ENCODE results near the gene PPARA.

The PPARA gene

DNA sequence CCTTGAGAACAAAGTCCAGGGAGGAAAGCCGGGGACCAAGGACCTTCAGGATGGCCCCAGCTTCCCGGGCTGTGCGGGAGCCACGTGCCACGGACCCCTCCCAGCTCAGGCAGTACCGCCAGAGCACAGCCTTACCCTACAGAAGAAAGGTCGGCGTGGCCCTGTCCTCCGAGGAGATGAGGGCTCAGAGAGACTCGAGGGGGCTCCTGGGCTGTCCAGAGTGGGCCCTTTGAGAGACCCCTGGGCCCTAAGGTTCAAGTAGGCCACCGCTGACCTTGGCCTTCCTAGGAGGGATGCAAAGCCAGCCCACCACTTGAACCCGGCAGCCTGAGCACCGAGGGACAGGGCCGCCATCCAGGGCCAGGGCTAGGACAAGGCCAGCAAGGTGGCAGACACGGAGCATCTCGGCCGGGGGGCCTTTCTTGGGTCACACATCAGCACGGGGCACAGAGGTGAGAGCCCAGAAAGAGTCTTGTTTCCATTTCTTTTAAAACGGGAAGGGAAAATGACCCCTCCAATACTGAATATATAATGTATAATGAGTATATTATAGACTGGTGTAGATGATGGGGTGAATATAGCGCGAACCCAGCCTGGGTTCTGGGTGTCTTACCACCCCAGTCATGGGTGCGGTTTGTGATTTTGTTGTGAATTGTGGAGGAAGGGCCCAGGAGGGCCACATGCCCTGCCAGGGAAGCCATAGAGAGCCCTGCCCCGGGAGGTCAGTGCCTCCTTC is 34.4 kb upstream of the PPARA start:
- Histone ChIP-seq H3K4me1 (ENCODE audit: control insufficient read depth in 1 of 2, insufficient read depth in 2 of 2, low read length in 2 of 2) (no peaks in the 10 kb centered on the region), H3K18ac (ENCODE audit: low read length) (no peak overlapping the region), H3K23ac (ENCODE audit: low read length) (no peak overlapping the region), H3K9me3 (ENCODE audit: insufficient read depth, low read depth, low read length) (peaks cover 2% of the 10 kb centered on the region), H2BK12ac (ENCODE audit: low read length) (no peak overlapping the region), H4K91ac (ENCODE audit: low read depth, low read length) (no peak overlapping the region), H3K14ac (ENCODE audit: low read length) (no peak overlapping the region), H3K9ac (ENCODE audit: low read length) (no peak overlapping the region), H2BK120ac (ENCODE audit: insufficient read depth, low read length, poor library complexity) (no peak overlapping the region), H3K36me3 (ENCODE audit: control insufficient read depth in 1 of 2, insufficient read depth in 2 of 2, low read length in 2 of 2) (no peaks in the 10 kb centered on the region), H2AK5ac (ENCODE audit: low read length) (no peak overlapping the region), H4K8ac (ENCODE audit: low read depth, low read length) (no peak overlapping the region), H3K27ac (ENCODE audit: low read depth, low read length) (no peak overlapping the region), H3K79me1 (ENCODE audit: low read length) (no peaks in the 10 kb centered on the region), H2AFZ (ENCODE audit: insufficient read depth, low read length, poor library complexity) (no peak overlapping the region), H2BK5ac (ENCODE audit: low read depth, low read length, poor library complexity) (no peak overlapping the region), H3K27me3 (ENCODE audit: insufficient read depth, low read length) (no peaks in the 10 kb centered on the region), H3K4ac (ENCODE audit: low read depth, low read length) (no peak overlapping the region), H3K4me2 (ENCODE audit: low read length) (no peak overlapping the region), H3K4me3 (ENCODE audit: low read depth, low read length) (no peak overlapping the region), H3K79me2 (ENCODE audit: control insufficient read depth, insufficient read depth, low read length, poor library complexity) (no peaks in the 10 kb centered on the region), H4K12ac (ENCODE audit: low read depth, low read length) (no peak overlapping the region)
- no peak for DNase-seq
- no CpG with 5 or more reads among the region's 23 CpGs for WGBS (ENCODE audit: extremely low coverage, insufficient coverage, insufficient read length)

DNA sequence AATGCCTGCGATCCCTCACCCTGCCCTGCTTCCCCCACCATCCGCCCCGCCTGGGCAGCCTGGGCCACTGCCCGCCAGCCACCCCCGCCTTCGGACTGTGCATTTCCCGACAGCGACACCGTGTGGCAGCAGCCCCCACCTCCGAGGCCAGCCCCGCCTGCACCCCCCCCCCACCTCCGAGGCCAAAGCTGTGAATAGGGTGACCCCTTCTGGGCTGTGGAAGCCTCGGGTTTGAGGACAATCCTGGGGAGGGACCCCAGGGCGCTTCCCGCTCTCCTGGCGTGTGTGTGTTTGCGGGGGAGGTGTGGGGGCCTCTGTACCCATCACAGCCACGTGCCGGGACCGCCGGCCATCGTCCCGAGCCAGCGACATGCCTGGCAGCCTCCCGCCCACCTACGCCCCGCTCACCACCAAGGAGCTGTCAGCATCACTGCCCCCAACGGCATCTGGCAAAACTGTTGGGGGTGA is 33.8 kb upstream of the PPARA start:
- H4K91ac ChIP-seq (ENCODE audit: low read depth, low read length), result no peak overlapping the region
- DNase-seq, result peak; percentile 72 to 83
- no peak overlapping the region for H3K14ac ChIP-seq (ENCODE audit: low read length)
- H2AK5ac ChIP-seq (ENCODE audit: low read length), result peak overlapping the region; percentile 11
- WGBS (ENCODE audit: extremely low coverage, insufficient coverage, insufficient read length), result no CpG with 5 or more reads among the region's 28 CpGs
- H3K4me1 ChIP-seq (ENCODE audit: control insufficient read depth in 1 of 2, insufficient read depth in 2 of 2, low read length in 2 of 2), result no peaks in the 10 kb centered on the region
- H4K8ac ChIP-seq (ENCODE audit: low read depth, low read length), result no peak overlapping the region
- no peak overlapping the region for H3K4me3 ChIP-seq (ENCODE audit: low read depth, low read length)
- no peak overlapping the region for H3K18ac ChIP-seq (ENCODE audit: low read length)
- H3K27me3 ChIP-seq (ENCODE audit: insufficient read depth, low read length), result no peaks in the 10 kb centered on the region
- H3K27ac ChIP-seq (ENCODE audit: low read depth, low read length), result no peak overlapping the region
- no peak overlapping the region for H2BK5ac ChIP-seq (ENCODE audit: low read depth, low read length, poor library complexity)
- H3K23ac ChIP-seq (ENCODE audit: low read length), result no peak overlapping the region
- H2BK120ac ChIP-seq (ENCODE audit: insufficient read depth, low read length, poor library complexity), result no peak overlapping the region
- no peak overlapping the region for H2AFZ ChIP-seq (ENCODE audit: insufficient read depth, low read length, poor library complexity)
- H3K36me3 ChIP-seq (ENCODE audit: control insufficient read depth in 1 of 2, insufficient read depth in 2 of 2, low read length in 2 of 2), result no peaks in the 10 kb centered on the region
- H3K79me2 ChIP-seq (ENCODE audit: control insufficient read depth, insufficient read depth, low read length, poor library complexity), result no peaks in the 10 kb centered on the region
- H3K9me3 ChIP-seq (ENCODE audit: insufficient read depth, low read depth, low read length), result peaks cover 2% of the 10 kb centered on the region
- no peak overlapping the region for H3K4ac ChIP-seq (ENCODE audit: low read depth, low read length)
- H4K12ac ChIP-seq (ENCODE audit: low read depth, low read length), result no peak overlapping the region
- no peaks in the 10 kb centered on the region for H3K79me1 ChIP-seq (ENCODE audit: low read length)
- no peak overlapping the region for H3K4me2 ChIP-seq (ENCODE audit: low read length)
- H2BK12ac ChIP-seq (ENCODE audit: low read length), result no peak overlapping the region
- H3K9ac ChIP-seq (ENCODE audit: low read length), result no peak overlapping the region

DNA sequence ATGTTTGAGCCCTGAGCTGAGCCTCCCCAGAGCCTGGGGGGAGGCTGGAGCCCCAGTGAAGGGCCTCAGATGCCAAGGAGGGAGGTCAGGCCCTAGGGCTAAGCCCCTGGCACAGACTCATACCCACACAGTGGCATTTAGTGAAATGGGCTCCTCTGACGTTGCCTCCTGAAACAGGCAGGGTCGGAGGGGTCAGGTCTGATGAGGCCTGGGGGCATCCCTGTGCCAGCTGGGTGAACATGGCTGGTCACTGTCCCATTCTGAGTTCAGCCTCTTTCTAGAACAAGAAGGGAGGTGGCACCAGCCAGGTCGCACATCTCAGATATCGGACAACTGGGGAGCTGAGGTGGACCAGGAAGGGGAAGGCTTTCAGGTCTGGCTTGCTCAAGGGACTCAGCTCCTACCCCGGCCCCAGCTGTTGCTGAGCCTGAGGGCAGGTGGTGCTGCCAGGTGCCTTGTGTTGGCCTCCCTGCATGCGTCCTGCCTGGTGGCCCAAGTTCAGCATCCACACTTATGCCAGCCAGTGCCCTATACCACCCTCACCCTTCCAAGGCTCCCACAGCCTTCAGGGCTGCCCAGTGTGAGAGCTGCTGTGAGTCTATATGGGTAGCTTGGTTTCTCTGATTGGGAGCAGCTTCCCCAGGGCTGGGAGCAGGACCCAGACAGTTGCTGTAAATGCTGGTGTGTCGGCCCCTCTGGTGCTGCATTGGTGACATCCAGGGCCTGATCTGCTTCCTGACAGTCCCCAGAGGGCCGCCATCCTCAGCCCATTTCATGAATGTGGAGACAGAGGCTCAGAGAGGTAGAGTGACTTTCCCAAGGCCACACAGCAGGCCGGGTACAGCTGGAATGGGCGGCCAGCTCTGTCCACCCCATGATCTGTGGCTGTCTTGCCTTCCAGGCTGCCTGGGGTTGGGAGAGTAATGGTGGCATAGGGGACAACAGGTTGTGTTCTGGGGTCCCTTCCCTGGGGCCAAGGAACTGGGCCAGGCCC is 32.8 kb upstream of the PPARA start:
- Histone ChIP-seq H4K8ac (ENCODE audit: low read depth, low read length) (no peak overlapping the region), H2AK5ac (ENCODE audit: low read length) (no peak overlapping the region), H2BK120ac (ENCODE audit: insufficient read depth, low read length, poor library complexity) (no peak overlapping the region), H3K79me2 (ENCODE audit: control insufficient read depth, insufficient read depth, low read length, poor library complexity) (no peaks in the 10 kb centered on the region), H3K23ac (ENCODE audit: low read length) (no peak overlapping the region), H3K14ac (ENCODE audit: low read length) (no peak overlapping the region), H4K12ac (ENCODE audit: low read depth, low read length) (no peak overlapping the region), H3K4me2 (ENCODE audit: low read length) (no peak overlapping the region), H3K27ac (ENCODE audit: low read depth, low read length) (no peak overlapping the region), H3K18ac (ENCODE audit: low read length) (no peak overlapping the region), H3K9me3 (ENCODE audit: insufficient read depth, low read depth, low read length) (peaks cover 2% of the 10 kb centered on the region), H3K4ac (ENCODE audit: low read depth, low read length) (no peak overlapping the region), H3K4me1 (ENCODE audit: control insufficient read depth in 1 of 2, insufficient read depth in 2 of 2, low read length in 2 of 2) (peaks cover 0 to under 1% of the 10 kb centered on the region in 2 experiments), H2BK5ac (ENCODE audit: low read depth, low read length, poor library complexity) (no peak overlapping the region), H3K79me1 (ENCODE audit: low read length) (no peaks in the 10 kb centered on the region), H3K27me3 (ENCODE audit: insufficient read depth, low read length) (no peaks in the 10 kb centered on the region), H4K91ac (ENCODE audit: low read depth, low read length) (no peak overlapping the region), H3K9ac (ENCODE audit: low read length) (no peak overlapping the region), H3K36me3 (ENCODE audit: control insufficient read depth in 1 of 2, insufficient read depth in 2 of 2, low read length in 2 of 2) (no peaks in the 10 kb centered on the region), H2AFZ (ENCODE audit: insufficient read depth, low read length, poor library complexity) (no peak overlapping the region), H3K4me3 (ENCODE audit: low read depth, low read length) (peak overlapping the region; percentile 25), H2BK12ac (ENCODE audit: low read length) (no peak overlapping the region)
- no CpG with 5 or more reads among the region's 10 CpGs for WGBS (ENCODE audit: extremely low coverage, insufficient coverage, insufficient read length)
- DNase-seq, result no peak

DNA sequence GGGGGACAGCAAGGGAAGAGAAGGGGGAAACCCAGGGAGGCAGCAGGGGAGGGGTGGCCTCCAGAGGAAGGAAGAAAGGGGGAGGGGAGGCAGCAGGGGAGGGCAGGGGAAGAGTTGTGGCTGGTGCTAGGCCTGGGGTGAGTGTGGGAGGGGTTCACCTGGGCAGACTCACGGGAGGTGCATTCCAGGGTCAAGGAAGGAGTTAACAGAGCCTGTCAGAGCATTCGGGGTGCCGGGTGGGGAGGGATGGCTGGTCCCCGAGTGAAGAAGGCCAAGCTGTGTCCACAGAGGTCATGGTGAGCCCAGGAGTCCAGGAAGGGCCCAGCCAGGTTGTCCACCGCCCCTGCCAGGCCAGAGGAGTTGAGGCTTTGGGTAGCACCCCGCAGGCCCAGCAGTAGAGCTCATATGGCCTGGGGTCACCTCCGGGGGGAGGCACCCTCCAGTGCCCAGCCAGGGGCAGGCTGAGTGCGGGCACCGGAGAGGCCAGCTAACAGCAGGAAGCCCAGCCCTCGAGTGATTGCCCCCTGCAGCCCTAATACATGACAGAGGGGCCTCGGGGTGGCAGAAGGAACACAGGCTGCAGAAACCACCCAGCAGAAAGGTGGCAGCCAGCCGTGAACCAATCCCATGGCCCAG is 31.1 kb upstream of the PPARA start:
- H3K27ac ChIP-seq (ENCODE audit: low read depth, low read length), result no peak overlapping the region
- H4K8ac ChIP-seq (ENCODE audit: low read depth, low read length), result no peak overlapping the region
- no CpG with 5 or more reads among the region's 12 CpGs for WGBS (ENCODE audit: extremely low coverage, insufficient coverage, insufficient read length)
- H3K4me3 ChIP-seq (ENCODE audit: low read depth, low read length), result no peak overlapping the region
- H2AFZ ChIP-seq (ENCODE audit: insufficient read depth, low read length, poor library complexity), result no peak overlapping the region
- no peak overlapping the region for H2BK5ac ChIP-seq (ENCODE audit: low read depth, low read length, poor library complexity)
- no peak overlapping the region for H3K4ac ChIP-seq (ENCODE audit: low read depth, low read length)
- H3K9me3 ChIP-seq (ENCODE audit: insufficient read depth, low read depth, low read length), result no peaks in the 10 kb centered on the region
- no peak overlapping the region for H3K14ac ChIP-seq (ENCODE audit: low read length)
- no peaks in the 10 kb centered on the region for H3K79me2 ChIP-seq (ENCODE audit: control insufficient read depth, insufficient read depth, low read length, poor library complexity)
- no peak overlapping the region for H3K18ac ChIP-seq (ENCODE audit: low read length)
- no peaks in the 10 kb centered on the region for H3K27me3 ChIP-seq (ENCODE audit: insufficient read depth, low read length)
- no peak for DNase-seq
- H3K4me2 ChIP-seq (ENCODE audit: low read length), result no peak overlapping the region
- H4K12ac ChIP-seq (ENCODE audit: low read depth, low read length), result no peak overlapping the region
- H4K91ac ChIP-seq (ENCODE audit: low read depth, low read length), result no peak overlapping the region
- H3K79me1 ChIP-seq (ENCODE audit: low read length), result no peaks in the 10 kb centered on the region
- no peak overlapping the region for H3K9ac ChIP-seq (ENCODE audit: low read length)
- no peak overlapping the region for H3K23ac ChIP-seq (ENCODE audit: low read length)
- H3K4me1 ChIP-seq (ENCODE audit: control insufficient read depth in 1 of 2, insufficient read depth in 2 of 2, low read length in 2 of 2), result peaks cover 0 to 3% of the 10 kb centered on the region in 2 experiments
- H3K36me3 ChIP-seq (ENCODE audit: control insufficient read depth in 1 of 2, insufficient read depth in 2 of 2, low read length in 2 of 2), result no peaks in the 10 kb centered on the region
- no peak overlapping the region for H2AK5ac ChIP-seq (ENCODE audit: low read length)
- no peak overlapping the region for H2BK120ac ChIP-seq (ENCODE audit: insufficient read depth, low read length, poor library complexity)
- no peak overlapping the region for H2BK12ac ChIP-seq (ENCODE audit: low read length)

Data from trophoblast cell (in vitro differentiated cells and primary cell).